Suprapubic skin (tissue), 3 donors: Measurements from ENCODE around the gene RAB32.

Experiments used
- EP300 ChIP-seq: sonication (generic); formaldehyde crosslinking; IDR thresholded peaks from one replicate; pipeline ENCODE4 v1.6.1; 2017; ENCODE audit warnings: antibody characterized with exemption
- POLR2A ChIP-seq, 2 donors: fragments of 450-650 bp; IDR thresholded peaks; one replicate each; pipeline ENCODE4 v1.6.1; 2017; ENCODE audit warnings: antibody characterized with exemption in 2 of 2, mild to moderate bottlenecking in 2 of 2, moderate library complexity in 2 of 2
- TF ChIP-seq, protein P1 (sequence below), 2 donors: fragments of 200-600 bp in 1 of 2; fragments of 450-650 bp in 1 of 2; sonication (generic) in 1 of 2; IDR thresholded peaks; one replicate each; pipeline ENCODE4 v1.5.1; 2016 to 2019; ENCODE audit warnings: antibody characterized with exemption in 2 of 2, mild to moderate bottlenecking in 1 of 2, moderate library complexity in 1 of 2

DNA sequence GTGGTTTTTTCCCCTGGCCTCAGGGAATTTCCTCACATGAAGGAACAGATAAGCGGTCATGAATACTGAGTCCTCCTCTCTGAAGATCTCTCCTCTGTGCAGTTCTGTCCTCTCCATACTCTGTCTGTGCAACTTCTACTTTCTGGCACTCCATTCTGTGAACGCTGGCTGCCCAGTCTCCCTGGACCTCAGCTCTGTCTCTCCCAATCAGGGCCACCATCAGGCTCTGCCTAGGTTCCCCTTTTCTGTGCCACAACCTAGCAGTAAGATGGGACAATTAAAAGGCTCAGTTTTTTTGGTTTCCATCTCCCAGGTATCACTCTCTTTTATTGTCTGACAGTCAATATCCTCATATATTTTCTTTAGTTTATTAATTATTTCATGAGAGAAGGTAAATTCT is 50.4 kb downstream of the RAB32 start:
- TF ChIP-seq EP300, result no peak
- TF ChIP-seq, protein P1, sequence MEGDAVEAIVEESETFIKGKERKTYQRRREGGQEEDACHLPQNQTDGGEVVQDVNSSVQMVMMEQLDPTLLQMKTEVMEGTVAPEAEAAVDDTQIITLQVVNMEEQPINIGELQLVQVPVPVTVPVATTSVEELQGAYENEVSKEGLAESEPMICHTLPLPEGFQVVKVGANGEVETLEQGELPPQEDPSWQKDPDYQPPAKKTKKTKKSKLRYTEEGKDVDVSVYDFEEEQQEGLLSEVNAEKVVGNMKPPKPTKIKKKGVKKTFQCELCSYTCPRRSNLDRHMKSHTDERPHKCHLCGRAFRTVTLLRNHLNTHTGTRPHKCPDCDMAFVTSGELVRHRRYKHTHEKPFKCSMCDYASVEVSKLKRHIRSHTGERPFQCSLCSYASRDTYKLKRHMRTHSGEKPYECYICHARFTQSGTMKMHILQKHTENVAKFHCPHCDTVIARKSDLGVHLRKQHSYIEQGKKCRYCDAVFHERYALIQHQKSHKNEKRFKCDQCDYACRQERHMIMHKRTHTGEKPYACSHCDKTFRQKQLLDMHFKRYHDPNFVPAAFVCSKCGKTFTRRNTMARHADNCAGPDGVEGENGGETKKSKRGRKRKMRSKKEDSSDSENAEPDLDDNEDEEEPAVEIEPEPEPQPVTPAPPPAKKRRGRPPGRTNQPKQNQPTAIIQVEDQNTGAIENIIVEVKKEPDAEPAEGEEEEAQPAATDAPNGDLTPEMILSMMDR (IDR thresholded peaks at IDR 0.05), result no peak
- TF ChIP-seq POLR2A (IDR thresholded peaks at IDR 0.05), result no peak
